ENCODE measurements around the gene RELN.

DNA sequence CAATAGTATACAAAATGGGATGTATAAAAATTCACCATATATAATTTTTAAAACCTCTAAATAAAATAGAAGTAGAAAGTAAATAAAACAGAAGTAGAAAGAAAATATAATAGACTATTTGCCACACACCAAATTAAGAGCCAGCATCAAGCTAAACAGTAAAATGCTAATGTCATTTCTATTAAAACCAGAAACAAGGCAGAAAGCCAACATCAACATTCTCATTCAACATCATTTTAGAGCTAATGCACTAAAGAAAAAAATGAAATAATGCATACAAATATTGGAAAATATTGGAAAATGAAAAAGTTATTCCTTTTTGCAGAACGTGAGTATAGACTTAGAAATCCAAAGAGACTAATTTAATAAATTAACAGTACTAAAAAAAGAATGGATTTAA, 23.4 kb upstream of the RELN start:
- TF ChIP-seq, protein P1, sequence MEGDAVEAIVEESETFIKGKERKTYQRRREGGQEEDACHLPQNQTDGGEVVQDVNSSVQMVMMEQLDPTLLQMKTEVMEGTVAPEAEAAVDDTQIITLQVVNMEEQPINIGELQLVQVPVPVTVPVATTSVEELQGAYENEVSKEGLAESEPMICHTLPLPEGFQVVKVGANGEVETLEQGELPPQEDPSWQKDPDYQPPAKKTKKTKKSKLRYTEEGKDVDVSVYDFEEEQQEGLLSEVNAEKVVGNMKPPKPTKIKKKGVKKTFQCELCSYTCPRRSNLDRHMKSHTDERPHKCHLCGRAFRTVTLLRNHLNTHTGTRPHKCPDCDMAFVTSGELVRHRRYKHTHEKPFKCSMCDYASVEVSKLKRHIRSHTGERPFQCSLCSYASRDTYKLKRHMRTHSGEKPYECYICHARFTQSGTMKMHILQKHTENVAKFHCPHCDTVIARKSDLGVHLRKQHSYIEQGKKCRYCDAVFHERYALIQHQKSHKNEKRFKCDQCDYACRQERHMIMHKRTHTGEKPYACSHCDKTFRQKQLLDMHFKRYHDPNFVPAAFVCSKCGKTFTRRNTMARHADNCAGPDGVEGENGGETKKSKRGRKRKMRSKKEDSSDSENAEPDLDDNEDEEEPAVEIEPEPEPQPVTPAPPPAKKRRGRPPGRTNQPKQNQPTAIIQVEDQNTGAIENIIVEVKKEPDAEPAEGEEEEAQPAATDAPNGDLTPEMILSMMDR (IDR thresholded peaks at IDR 0.05) = no peak
- no peak for TF ChIP-seq POLR2A (IDR thresholded peaks at IDR 0.05)
